HEK293T (cell line): ENCODE measurements around the gene CALM1.

Experiments used
- ARNT ChIP-seq: fragments of 450-650 bp; IDR thresholded peaks from 2 replicates; pipeline ENCODE4 v1.6.1; 2017; ENCODE audit warnings: mild to moderate bottlenecking
- BHLHE40 ChIP-seq: fragments of 450-650 bp; IDR thresholded peaks from 2 replicates; pipeline ENCODE4 v1.6.1; 2016; ENCODE audit warnings: mild to moderate bottlenecking, moderate library complexity, borderline replicate concordance
- CTBP1 ChIP-seq: fragments of 450-650 bp; IDR thresholded peaks from 2 replicates; pipeline ENCODE4 v1.6.1; 2016; ENCODE audit warnings: borderline replicate concordance
- ELF4 ChIP-seq: fragments of 450-650 bp; IDR thresholded peaks from 2 replicates; pipeline ENCODE4 v1.6.1; 2017; ENCODE audit warnings: antibody characterized with exemption
- FOXA1 ChIP-seq: fragments of 450-650 bp; IDR thresholded peaks from 2 replicates; pipeline ENCODE4 v1.6.1; 2016; ENCODE audit warnings: mild to moderate bottlenecking
- FOXM1 ChIP-seq: fragments of 450-650 bp; IDR thresholded peaks from 2 replicates; pipeline ENCODE4 v1.6.1; 2017; ENCODE audit warnings: mild to moderate bottlenecking, borderline replicate concordance
- LEF1 ChIP-seq: fragments of 450-650 bp; IDR thresholded peaks from 2 replicates; pipeline ENCODE4 v1.6.1; 2017; ENCODE audit warnings: mild to moderate bottlenecking, borderline replicate concordance
- NFRKB ChIP-seq: fragments of 450-650 bp; IDR thresholded peaks from 2 replicates; pipeline ENCODE4 v1.6.1; 2016; ENCODE audit warnings: mild to moderate bottlenecking, moderate library complexity
- SP1 ChIP-seq: fragments of 450-650 bp; IDR thresholded peaks from 2 replicates; pipeline ENCODE4 v1.6.1; 2017
- SUZ12 ChIP-seq: fragments of 450-650 bp; IDR thresholded peaks from 2 replicates; pipeline ENCODE4 v1.6.1; 2016; ENCODE audit warnings: mild to moderate bottlenecking
- ZNF384 ChIP-seq: fragments of 450-650 bp; IDR thresholded peaks from 2 replicates; pipeline ENCODE4 v1.6.1; 2016

DNA sequence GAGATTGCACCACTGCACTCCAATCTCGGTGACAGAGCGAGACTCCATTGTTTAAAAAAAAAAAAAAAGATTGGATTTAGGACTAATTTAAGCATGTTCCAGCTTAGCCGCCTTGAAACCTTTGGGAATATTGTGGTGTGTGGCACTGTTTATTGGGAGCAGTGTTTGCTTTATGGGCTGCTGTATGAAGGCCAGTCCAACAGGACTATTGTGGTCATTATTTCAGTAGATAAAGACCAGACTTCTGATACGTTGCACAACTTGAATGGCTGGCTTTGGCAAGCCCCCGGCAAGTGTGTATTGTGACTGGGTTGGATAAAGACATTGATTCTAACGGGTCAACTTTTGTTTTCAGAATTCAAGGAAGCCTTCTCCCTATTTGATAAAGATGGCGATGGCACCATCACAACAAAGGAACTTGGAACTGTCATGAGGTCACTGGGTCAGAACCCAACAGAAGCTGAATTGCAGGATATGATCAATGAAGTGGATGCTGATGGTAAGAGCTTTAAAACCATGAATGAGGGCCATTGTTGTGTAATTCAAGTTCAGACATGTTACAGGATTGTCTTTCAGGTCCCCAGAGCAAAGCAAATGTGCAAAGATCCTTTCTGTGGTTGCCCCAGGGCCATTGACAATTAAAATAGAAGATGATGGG, 4.2 kb downstream of the CALM1 start:
- TF ChIP-seq ELF4 = no peak
- TF ChIP-seq BHLHE40 = no peak
- no peak for TF ChIP-seq NFRKB
- no peak for TF ChIP-seq SP1
- no peak for TF ChIP-seq ARNT
- TF ChIP-seq FOXM1 = no peak
- TF ChIP-seq FOXA1 = no peak
- no peak for TF ChIP-seq ZNF384
- no peak for TF ChIP-seq LEF1
- no peak for TF ChIP-seq CTBP1
- no peak for TF ChIP-seq SUZ12
